Activated CD8-positive, alpha-beta memory T cell treated with anti-CD3 and anti-CD28 coated beads, Interleukin-2, amount 50 U/mL, for 4 hours (primary cell): ENCODE results near the gene TPM2.
A peak's percentile ranks its signal among the peaks of the same experiment; 100 is the strongest.

ENCODE experiments used
- DNase-seq: peaks from one replicate; pipeline ENCODE4 v3.0.0-alpha.2; 2020

The TPM2 gene

GRCh38 chr9:35689542-35690293 lies at the start of gene TPM2:
TSS of gene TPM2 (minus strand) at chr9:35689925. CDS start at chr9:35689817, 108 bp downstream.
- no peak for DNase-seq

- DNase-seq = no peak
Observed at GRCh38 chr9:35738924-35739323, 49.2 kb upstream of the TPM2 start.

- DNase-seq = no peak
Observed at GRCh38 chr9:35738186-35738585, 48.5 kb upstream of the TPM2 start.

GRCh38 chr9:35737143-35737542 lies 47.4 kb upstream of the TPM2 start:
- no peak for DNase-seq

GRCh38 chr9:35736201-35736633 lies 46.5 kb upstream of the TPM2 start:
- DNase-seq = peak; percentile 63

- no peak for DNase-seq
Observed at GRCh38 chr9:35734096-35734495, 44.4 kb upstream of the TPM2 start.

GRCh38 chr9:35732800-35733541 lies 43.2 kb upstream of the TPM2 start:
- DNase-seq = no peak

- peak; percentile 94 for DNase-seq
Observed at GRCh38 chr9:35732185-35732799, 42.6 kb upstream of the TPM2 start, which contains the start of the genes CREB3 and TLN1. TSS of gene CREB3 (plus strand) at chr9:35732666. CDS start at chr9:35732773, 107 bp downstream. TSS of gene TLN1 (minus strand) at chr9:35732195. CDS start at chr9:35725694, 6,501 bp downstream.

GRCh38 chr9:35731415-35732184 lies 41.9 kb upstream of the TPM2 start:
- DNase-seq = no peak

GRCh38 chr9:35730486-35730854 lies 40.7 kb upstream of the TPM2 start:
- DNase-seq = no peak

- DNase-seq = no peak
Observed at GRCh38 chr9:35729700-35730485, 40.2 kb upstream of the TPM2 start.

GRCh38 chr9:35729101-35729500 lies 39.4 kb upstream of the TPM2 start:
- no peak for DNase-seq

GRCh38 chr9:35728041-35728971 lies 38.6 kb upstream of the TPM2 start:
- no peak for DNase-seq

- no peak for DNase-seq
Observed at GRCh38 chr9:35727676-35728040, 37.9 kb upstream of the TPM2 start.

GRCh38 chr9:35726931-35727330 lies 37.2 kb upstream of the TPM2 start:
- peak; percentile 32 for DNase-seq

- no peak for DNase-seq
Observed at GRCh38 chr9:35725362-35725761, 35.6 kb upstream of the TPM2 start.

- no peak for DNase-seq
Observed at GRCh38 chr9:35723908-35724307, 34.2 kb upstream of the TPM2 start.

- no peak for DNase-seq
Observed at GRCh38 chr9:35723426-35723825, 33.7 kb upstream of the TPM2 start.

GRCh38 chr9:35719546-35719945 lies 29.8 kb upstream of the TPM2 start:
- no peak for DNase-seq

- DNase-seq = no peak
Observed at GRCh38 chr9:35718721-35719511, 29.2 kb upstream of the TPM2 start.
